ENCODE measurements around the gene AKT1S1.

Gene AKT1S1

DNA sequence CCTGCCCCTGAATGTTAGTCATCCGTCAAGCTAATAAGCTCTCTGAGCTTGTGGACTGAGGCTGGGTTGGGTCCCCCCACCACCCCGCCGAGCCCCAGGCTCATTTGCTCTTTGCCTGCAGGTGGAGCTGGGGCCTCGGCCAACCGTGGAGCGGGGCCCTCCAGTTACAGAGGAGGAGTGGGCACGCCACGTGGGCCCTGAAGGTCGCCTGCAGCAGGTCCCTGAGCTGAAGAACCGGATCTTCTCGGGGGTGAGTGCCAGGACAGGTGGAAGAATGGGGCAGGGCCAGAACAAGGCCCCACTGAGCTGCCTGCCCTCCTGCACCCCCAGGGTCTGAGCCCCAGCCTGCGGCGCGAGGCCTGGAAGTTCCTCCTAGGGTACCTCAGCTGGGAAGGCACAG, 5.5 kb upstream of the AKT1S1 start:
- DNase-seq = no peak

DNA sequence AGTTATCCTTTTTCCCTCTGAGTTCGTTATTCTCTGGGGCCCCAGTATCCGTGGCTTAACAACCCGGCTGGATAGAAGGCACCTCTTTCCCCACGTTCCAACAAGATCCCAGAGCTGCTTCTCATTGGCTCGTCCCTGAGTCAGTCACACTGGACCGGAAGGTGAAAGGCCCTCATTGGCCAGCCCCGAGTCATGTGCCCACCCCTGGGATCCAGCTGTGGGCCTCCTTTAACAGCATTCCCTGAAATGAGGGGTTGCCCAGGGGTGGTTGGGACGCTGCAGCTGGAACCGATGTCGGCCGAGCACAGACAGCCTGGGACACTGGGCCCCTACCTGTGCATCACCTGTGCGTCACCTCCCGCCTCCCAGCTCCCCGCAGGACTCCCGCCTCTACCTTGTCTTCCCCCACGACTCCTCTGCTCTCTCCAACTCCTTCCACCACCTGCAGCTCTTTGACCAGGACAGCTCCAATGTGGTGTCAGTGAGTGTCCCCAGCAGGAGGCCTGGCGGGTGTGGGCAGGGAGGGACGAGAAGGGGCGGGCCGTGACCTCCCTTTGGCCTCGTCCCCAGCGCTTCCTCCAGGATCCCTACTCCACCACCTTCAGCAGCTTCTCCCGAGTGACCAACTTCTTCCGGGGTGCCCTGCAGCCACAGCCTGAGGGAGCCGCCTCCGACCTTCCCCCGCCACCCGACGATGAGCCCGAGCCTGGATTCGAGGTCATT, 4.7 kb upstream of the AKT1S1 start:
- DNase-seq = no peak

DNA sequence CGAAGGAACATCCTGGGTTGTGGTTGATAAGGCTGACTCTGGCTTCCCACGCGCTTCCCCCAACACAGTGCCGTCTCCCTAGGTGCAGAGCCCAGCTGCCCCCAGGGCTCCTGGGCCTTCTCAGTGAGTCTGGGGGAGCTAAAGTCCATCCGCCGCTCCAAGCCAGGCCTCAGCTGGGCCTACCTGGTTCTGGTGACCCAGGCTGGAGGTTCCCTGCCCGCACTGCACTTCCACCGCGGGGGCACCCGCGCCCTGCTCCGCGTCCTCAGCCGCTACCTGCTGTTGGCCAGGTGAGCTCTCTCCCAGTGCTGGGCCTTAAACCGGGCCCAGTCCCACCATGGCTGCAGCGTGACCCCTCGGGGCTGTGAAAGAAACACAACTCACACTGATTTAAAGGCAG, 4.0 kb upstream of the AKT1S1 start:
- no peak for DNase-seq

DNA sequence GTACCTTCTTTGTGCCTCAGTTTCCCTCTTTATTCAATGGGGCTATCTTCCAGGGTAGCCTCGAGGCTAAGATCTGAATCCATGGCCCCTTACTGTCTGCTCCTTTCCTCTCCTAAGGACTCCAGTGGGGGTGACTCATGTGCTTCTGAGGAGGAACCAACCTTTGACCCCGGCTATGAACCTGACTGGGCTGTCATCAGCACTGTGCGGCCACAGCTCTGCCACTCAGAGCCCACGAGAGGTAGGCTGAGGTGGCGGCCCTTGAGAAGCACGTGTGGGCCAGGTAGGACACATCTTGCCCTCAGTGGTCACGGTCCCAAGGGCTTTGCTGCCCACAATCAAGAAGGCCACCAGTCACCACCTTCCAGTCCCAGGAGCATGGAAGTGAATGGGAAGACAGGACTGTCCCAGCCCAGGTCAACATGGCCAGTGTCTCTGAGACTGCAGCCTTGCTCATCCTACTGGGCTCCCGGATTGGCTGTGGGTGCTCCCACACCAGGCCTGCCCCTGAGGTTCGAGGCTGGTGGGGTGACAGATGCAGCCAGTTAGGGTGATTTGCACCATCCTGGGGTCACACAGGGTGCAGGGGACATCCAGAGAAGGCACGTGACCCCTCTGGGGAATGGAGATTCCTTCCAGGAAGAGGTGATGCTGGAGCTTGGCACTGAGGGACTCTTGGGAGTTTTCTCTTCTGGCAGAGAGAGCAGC, 3.2 kb upstream of the AKT1S1 start:
- DNase-seq = no peak

DNA sequence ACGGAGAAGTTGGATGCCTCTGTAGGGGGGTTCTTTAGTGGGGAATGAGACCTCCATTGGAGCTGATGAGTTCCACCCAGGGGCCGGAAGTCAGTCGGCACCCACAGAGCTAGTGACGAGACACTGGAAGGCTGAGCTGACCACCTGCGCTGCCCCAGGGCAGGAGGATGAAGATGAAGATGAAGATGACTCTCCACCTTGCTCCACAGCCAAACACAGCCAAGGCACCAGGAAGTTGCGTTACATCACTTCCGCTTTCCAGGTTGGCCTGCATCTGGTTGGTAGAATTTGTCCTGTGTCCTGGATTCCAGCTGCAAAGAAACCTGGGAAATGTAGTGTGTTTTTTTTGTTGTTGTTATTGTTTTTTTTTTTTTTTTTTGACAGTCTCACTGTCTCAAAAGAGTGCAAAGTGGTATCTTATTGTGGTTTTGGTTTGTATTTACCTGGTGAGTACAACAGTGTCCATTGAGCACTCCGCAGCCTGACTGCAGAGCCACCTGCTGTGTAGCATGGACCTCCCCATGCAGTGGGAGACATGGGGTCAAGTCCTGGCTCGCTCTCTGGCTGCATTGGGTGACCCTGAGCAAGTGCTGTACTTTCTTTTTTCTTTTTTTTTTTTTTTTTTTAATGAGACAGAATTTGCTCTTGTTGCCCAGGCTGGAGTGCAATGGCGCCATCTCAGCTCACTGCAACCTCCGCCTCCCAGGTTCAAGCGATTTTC, 2.2 kb upstream of the AKT1S1 start:
- no peak for DNase-seq

DNA sequence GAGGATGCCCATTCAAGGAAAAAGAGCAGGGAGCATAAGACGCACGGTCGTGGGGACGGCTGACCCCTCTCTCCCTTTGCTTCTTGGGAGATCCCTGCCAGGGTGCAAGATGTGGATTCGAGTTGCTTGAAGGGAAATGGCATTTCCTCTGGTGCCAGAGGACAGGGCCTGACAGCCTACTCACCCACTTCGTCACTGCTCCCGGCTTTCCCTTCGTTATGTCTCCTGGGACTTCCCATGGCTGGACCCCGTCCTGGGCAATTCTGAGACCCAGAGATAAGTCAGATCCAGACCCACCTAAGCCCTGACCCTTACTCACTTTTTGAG, 1.6 kb upstream of the AKT1S1 start:
- DNase-seq = no peak

DNA sequence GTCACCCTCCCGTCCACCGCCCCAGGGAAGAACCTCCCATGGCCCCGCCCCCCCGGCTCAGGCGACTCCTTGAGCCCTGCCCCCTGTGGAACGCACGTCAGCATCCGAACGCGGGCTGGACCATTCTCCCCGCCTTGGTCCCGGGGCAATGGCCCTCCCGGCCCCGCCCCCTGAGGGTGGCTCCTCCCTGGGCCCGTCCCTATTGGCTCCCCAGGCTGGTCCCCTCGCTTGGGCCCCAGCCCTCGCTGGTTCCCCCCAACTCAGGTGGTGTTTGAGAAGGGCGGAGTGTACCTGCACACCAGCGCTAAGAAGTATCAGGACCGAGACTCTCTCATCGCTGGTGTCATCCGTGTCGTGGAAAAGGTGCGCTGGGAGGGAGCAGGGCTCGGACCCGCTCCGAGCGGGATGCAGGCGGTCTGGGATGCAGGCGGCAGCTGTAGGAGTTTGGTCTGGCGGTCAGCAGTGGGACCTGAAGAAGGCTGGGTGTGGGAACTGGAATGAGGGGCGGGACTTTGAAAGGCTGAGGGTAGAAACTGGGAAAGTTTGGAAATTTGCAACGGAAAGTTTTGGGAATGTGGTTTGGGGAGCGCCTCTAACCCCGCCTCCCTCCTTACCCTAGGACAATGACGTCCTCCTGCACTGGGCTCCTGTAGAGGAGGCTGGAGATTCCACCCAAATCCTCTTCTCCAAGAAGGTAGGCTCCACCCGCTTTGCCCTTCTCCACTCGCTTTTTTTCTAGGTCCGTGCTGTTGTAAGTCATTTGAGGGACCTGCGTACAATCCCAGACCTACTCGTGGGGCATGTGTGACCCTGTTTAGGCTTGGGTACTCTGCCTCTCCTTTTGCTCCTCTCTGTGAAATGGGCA, 956 bp upstream of the AKT1S1 start:
- DNase-seq = peak; percentile 92

DNA sequence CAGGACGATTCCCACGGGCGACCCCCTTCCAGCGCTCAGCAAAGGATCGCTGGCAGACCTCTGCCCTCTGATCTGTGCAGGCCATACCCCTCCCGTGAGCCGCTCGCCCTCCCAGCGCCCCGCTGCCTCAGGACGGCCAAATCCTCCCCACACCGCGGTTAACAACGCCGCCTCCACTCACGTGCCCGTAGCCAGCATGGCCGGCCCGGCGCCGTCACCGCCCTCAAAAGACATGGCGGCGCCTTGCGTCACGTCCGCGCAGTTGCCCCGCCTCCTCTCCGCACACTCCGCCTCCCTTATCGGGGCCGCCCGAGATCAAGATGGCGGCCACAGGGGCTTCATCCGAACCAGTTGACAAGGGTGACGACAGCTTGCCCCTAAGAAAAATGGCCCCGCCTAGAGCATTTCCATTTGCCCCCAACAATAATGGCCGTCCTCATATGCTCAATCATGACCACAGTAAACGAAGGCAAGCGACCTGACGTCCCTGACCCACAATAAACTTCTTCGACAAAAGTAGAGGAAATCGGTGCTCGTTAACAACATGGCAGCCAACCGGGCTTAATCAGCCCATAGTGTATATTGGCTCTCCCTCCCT, 634 bp downstream of the AKT1S1 start:
- DNase-seq = peak; percentile 97

DNA sequence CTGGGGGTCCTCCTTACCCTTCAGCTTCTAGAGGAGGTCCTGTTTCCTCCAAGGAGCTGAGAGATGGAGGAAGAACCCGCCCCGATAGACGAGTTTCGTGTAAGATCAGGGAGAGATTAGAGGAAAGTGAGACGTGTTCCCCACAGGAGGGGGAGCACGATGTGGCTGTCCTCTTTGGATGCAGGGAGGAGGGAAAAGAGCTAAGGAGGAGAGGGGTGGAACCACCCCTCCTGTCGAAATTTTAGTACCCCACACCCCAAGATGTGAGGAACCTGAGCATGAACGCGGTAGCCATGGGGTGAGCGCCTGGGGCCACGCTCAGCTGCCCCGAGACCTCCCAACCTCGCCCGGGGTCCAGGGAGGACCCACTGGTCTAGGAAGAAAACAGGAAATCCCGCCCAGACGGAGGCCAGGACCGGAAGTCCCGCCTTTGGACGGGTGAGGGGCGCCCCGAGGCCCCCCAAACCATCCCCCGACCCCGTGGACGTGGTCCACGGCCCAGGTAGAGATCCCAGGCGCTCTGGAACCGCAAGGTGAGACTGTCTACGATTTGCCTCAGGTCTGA, 1.2 kb downstream of the AKT1S1 start:
- no peak for DNase-seq

DNA sequence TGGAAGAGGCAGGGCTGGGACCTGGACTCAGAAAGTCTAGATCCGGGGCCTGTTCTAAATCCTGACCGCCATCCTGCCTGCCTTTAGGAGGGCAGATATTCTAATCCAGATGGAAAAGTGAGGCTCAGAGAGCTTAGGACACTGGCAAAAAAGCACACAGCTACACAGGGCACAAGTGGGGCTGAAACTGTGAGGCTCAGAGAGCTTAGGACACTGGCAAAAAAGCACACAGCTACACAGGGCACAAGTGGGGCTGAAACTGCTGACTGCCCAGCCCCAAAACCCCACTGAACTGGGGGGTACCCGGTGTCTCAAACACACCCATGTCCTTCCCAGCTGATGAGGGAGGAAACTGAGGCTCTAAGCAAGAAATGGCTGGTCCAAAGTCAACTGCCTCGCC, 2.0 kb downstream of the AKT1S1 start:
- no peak for DNase-seq

DNA sequence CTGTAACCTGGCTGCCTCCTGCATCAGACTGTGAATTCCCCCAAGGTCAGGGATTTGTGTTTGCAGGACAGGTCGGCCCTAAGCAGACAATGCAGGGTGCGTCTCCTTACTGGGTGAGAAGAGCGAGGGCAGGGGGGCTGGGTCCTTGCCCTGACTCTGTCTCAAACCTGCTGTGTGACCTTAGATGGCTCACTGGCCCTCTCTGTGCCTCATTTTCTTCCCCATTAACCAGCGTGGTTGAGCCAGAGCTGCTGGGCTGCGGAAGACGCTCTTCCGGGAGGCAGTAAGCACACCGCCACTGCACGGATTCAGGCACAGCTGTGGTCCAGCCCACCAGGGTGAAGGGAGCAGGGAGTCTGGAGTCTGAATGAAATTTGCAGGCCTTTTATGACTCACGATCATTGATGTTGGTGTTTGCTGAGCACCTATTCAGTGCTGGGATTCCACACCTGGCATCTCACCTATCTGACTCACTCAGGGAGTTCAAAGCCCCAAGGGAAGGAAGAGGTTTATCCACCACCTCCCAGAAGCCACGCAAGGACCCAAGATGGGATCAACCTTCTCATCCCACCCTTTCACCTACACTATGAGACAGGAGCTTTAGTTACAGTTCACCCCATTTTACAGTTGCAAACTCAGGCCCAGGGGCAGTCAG, 2.5 kb downstream of the AKT1S1 start:
- no peak for DNase-seq

DNA sequence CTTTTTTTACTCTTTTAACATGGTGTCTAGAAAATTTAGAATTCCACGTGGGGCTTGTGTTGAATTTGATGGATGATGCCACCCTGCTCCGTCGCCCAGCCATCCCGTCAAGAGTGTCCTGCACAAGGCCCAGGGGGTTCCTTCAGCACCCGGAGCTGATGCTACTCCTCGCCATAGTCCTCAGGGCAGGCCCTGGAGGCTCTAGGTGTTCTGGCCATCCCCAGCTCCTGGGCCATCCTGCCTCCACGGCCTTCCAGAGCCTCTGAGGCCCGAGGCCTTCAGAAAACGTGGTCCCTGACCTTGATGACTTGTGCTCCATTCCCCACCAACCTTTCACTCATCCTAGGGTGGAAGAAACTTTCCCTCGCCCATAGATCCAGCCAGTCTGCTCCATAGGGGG, 3.3 kb downstream of the AKT1S1 start:
- no peak for DNase-seq

DNA sequence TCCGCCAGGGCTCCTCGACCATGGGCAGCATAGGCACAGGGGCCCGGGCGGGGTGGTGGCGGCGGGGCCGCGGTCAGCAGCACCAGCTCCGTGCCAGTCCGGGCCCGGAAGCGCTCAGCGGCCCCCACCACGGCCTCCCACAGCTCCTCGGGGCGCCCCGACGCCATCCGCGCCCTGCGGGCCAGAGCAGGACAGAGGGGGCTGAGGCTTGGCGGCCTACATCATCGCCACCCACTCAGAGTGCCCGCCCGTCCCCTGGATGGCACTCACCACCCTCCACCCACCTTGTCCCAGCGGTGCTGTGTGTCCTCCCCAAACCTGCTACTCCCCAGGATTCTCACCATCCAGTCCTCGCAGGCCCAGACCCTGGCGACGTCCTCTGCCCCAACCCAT, 4.0 kb downstream of the AKT1S1 start:
- DNase-seq = no peak

DNA sequence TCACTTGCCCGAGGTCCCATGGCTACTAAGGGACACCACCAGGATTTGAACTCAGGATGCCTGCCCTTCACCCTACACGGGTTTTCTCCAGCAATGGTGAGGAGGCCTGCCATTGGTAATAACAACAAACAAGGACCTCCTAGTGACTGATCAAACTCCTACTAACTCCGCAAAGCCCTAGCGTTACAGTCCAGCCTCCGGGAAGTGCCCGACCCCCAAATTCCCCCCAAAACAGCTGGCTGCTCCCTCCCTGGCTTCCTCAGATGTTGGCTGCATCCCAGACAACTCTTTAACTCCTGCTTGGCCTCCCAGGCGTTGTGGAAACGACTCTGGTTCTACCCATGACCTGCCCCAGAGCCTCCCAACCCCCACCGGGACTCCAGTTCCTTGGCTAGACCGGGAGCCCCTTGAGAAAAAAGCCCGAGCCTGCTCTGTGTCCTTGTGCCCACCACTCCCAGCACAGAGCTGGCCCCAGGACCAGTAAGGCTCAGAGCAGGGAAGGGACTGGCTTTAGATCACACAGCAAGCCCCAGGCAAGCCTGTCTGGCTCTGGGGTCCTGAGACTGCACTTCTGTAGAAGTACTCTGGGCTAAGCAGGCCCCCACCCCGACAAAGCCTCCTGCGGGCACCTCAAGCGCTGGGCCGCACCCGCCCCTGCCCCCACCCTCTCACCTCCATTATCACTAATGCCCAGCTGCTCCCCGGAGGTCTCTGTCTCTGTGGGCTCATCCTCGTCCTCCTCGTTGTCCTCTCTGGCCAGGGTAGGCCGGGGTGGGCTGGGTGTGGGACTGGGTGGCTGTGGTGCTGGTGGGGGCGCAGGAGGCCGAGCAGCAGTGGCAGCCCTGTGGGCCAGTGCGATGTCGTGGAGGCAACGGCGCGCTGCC, 4.7 kb downstream of the AKT1S1 start:
- no peak for DNase-seq

DNA sequence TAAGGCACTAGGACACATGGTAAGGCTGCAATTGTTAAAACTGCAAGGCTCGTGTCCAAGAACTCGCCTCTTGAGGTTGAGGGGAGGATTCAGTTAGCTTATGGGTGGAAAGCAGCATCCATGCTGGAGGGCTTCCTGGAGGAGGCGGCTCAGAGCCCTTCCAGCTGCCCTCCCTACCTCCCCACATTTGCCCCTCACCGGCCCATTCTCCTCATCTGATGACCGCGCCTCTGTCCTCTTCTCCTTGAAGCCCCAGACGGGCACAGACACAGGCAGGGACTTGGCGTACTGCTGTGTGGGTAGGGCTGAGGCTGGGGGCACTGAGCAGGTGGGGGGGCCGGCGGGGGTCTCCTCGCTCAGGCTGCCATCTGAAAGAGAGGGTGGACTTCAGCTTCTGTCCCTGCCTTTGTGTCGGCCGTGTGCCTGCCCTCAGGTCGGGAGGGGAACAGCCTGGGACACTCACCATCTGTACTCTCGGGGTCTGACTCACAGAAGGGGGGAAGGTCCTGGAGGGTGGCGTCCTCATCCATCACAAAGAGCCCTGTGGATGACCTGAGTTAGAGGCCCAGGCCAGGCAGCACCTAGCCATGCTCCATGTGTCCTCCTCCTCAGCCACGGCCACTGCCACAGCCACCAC, 5.7 kb downstream of the AKT1S1 start:
- DNase-seq = no peak

DNA sequence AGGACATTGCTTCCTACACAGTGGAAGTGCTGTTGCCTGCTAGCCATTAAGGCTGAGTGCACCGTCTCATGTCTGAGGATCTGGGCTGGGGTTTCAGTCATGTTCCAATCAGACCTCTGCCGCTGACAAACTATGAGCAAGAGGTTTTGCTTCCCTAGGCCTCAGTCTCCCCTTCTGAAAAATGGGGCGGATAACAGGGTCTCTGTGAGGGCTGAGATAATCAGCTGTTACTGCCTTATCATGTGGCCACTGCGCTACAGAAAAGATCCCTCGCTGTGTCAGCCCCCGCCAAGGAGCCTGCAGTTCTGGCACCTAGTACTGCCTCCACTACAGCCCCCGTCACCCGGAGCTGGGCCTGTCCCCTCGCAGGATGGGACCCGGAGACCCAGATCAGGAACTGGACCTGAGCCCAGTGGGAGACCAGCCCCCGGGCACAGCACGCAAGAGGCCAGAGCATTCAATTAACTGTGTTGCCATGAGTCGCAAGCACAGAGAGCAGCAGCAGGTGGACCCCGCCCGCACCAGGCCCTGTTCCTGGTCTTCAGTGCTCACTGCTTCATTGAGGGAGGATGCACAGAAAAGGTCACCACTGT, 6.8 kb downstream of the AKT1S1 start:
- no peak for DNase-seq

DNA sequence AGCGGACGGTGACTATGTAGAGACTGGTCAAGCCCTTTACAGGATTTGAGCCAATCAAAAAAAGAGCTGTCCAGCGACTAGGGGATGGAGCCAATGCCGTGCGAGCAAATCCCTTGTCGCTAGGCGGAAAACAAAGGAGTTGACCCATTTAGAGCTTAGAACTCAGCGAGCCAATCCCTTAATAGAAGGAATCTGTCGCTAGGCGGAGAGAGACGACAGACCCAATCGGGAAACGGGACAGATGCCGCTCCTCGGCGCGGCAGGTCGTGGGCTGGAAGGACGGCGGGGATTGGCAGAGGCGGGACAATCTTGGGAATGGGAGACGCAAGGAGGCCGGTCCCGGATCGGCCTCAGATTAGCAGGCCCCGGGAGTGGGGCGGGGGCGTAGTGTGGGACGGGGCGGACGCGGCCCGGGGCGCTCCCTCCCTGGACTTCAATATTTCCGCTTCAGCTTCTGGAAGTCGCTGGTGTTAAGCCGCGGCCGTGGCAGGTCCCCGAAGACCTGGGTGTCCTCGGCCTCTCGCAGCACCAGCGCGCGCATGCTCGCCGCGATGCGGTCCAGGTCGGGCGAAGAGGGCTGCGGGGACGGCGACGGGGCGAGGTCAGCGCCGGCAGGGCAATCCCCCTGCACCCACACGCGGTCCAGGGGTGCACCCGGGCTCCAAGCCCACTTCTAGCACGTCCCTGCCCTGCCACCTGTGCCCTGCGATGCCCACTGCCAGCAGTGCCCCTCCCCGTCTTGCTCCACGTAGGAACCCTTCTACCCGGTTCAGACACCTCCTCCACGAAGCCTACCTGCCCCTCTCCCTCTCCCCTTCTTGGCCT, 7.5 kb downstream of the AKT1S1 start:
- DNase-seq = peak; percentile 100

DNA sequence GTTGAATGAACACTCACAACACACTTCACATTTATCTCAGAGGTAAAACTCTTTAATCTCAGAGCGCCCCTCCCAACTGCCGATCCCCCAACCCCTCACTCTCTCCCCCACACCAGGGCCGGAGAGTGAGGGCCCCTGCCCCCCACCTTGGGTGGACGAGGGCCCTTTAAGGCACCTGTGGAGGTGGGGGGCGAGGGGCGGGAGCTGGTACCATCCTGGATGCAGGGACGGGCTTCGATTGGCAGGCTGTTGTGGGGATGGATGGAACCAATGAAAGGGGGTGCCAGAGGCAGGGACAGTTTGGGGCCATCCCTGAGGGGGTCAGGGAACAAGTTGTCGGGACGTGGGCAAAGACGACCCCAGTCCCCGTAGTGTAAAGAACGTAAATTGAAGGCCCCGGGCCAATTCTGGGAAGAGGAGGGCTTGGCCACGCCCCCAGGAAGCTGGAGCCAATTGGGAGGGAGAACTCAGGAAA, 8.1 kb downstream of the AKT1S1 start:
- DNase-seq = no peak

Measured in DMS153 (cell line).